H9 (cell line): Measurements from ENCODE around the gene MBD5. TPM values are rescaled to one million over a fixed set of nuclear protein-coding genes. Genes with fewer than 3 reads are reported as not detected.

Source experiments
- DNase-seq: peaks from one replicate; pipeline ENCODE4 v3.0.0-alpha.2; 2017
- H2AFZ ChIP-seq: one replicate; pipeline ENCODE4 v1.6.1; 2013; ENCODE audit warnings: mild to moderate bottlenecking, low read length, control low read depth, moderate library complexity
- H2AK5ac ChIP-seq: 2 replicates; pipeline ENCODE4 v1.6.1; 2013; ENCODE audit warnings: low read length, control low read depth, mixed read lengths; ENCODE audit not compliant: insufficient read length
- H2BK120ac ChIP-seq: one replicate; pipeline ENCODE4 v1.6.1; 2013; ENCODE audit warnings: low read depth, mild to moderate bottlenecking, low read length, control low read depth, inconsistent platforms; ENCODE audit not compliant: poor library complexity, severe bottlenecking
- H2BK12ac ChIP-seq: 2 replicates; pipeline ENCODE4 v1.6.1; 2013; ENCODE audit warnings: low read length, control low read depth, mixed read lengths, low read depth; ENCODE audit not compliant: insufficient read length
- H2BK15ac ChIP-seq: 2 replicates; pipeline ENCODE4 v1.6.1; 2013; ENCODE audit warnings: low read depth, low read length, control low read depth
- H2BK20ac ChIP-seq: one replicate; pipeline ENCODE4 v1.6.1; 2013; ENCODE audit warnings: low read depth, mild to moderate bottlenecking, low read length, control low read depth, inconsistent platforms; ENCODE audit not compliant: poor library complexity, severe bottlenecking
- H2BK5ac ChIP-seq: 2 replicates; pipeline ENCODE4 v1.6.1; 2013; ENCODE audit warnings: low read length, control low read depth, mixed read lengths; ENCODE audit not compliant: insufficient read length
- H3K14ac ChIP-seq: 2 replicates; pipeline ENCODE4 v1.6.1; 2013; ENCODE audit warnings: low read length, control low read depth; ENCODE audit not compliant: insufficient read depth
- H3K18ac ChIP-seq: 2 replicates; pipeline ENCODE4 v1.6.1; 2013; ENCODE audit warnings: low read depth, mild to moderate bottlenecking, mixed read lengths, low read length, control low read depth; ENCODE audit not compliant: insufficient read length
- H3K23ac ChIP-seq: 2 replicates; pipeline ENCODE4 v1.6.1; 2013; ENCODE audit warnings: low read length, control low read depth, mixed read lengths, low read depth; ENCODE audit not compliant: insufficient read length
- H3K23me2 ChIP-seq: 2 replicates; pipeline ENCODE4 v1.6.1; 2013; ENCODE audit warnings: low read depth, mild to moderate bottlenecking, mixed read lengths, low read length, control low read depth; ENCODE audit not compliant: insufficient read length, poor library complexity, severe bottlenecking
- H3K27ac ChIP-seq: 2 replicates; pipeline ENCODE4 v1.5.1; 2013; ENCODE audit warnings: low read length, control low read depth, mixed read lengths, low read depth; ENCODE audit not compliant: insufficient read length
- H3K27me3 ChIP-seq: 2 replicates; pipeline ENCODE4 v1.6.1; 2013; ENCODE audit warnings: low read length, control low read depth, inconsistent platforms; ENCODE audit not compliant: insufficient read depth
- H3K4ac ChIP-seq: 2 replicates; pipeline ENCODE4 v1.6.1; 2013; ENCODE audit warnings: low read depth, mild to moderate bottlenecking, control low read depth, inconsistent platforms, low read length, moderate library complexity
- H3K4me1 ChIP-seq: 2 replicates; pipeline ENCODE4 v1.6.1; 2013; ENCODE audit warnings: low read length, control low read depth, inconsistent platforms; ENCODE audit not compliant: insufficient read depth
- H3K4me2 ChIP-seq: 2 replicates; pipeline ENCODE4 v1.6.1; 2013; ENCODE audit warnings: low read length, control low read depth, mixed read lengths; ENCODE audit not compliant: insufficient read length, insufficient read depth
- H3K56ac ChIP-seq: 2 replicates; pipeline ENCODE4 v1.6.1; 2013; ENCODE audit warnings: low read depth, mild to moderate bottlenecking, mixed read lengths, low read length, control low read depth; ENCODE audit not compliant: insufficient read length
- H3K79me1 ChIP-seq: 2 replicates; pipeline ENCODE4 v1.6.1; 2013; ENCODE audit warnings: low read depth, mild to moderate bottlenecking, moderate library complexity, low read length, control low read depth, inconsistent platforms; ENCODE audit not compliant: insufficient read depth, poor library complexity, severe bottlenecking
- H3K79me2 ChIP-seq: 2 replicates; pipeline ENCODE4 v1.6.1; 2013; ENCODE audit warnings: low read length, control low read depth, inconsistent platforms; ENCODE audit not compliant: insufficient read depth
- H3K9ac ChIP-seq: 2 replicates; pipeline ENCODE4 v1.6.1; 2013; ENCODE audit warnings: low read length, control low read depth, mixed read lengths; ENCODE audit not compliant: insufficient read length; ENCODE audit errors: extremely low read depth
- H3K9me3 ChIP-seq: one replicate; pipeline ENCODE4 v1.6.1; 2013; ENCODE audit warnings: low read depth, low read length, inconsistent platforms; ENCODE audit not compliant: control insufficient read depth
- H3T11ph ChIP-seq: one replicate; pipeline ENCODE4 v1.6.1; 2013; ENCODE audit warnings: mild to moderate bottlenecking, low read length, control low read depth, inconsistent platforms
- H4K20me1 ChIP-seq: one replicate; pipeline ENCODE4 v1.6.1; 2013; ENCODE audit not compliant: control insufficient read depth, insufficient read length, insufficient read depth
- H4K5ac ChIP-seq: 2 replicates; pipeline ENCODE4 v1.6.1; 2013; ENCODE audit warnings: low read depth, mild to moderate bottlenecking, mixed read lengths, low read length, control low read depth; ENCODE audit not compliant: insufficient read length
- H4K8ac ChIP-seq: replicated peaks from 2 replicates; pipeline ENCODE4 v1.6.1; 2013; ENCODE audit warnings: low read length, control low read depth, mixed read lengths, low read depth; ENCODE audit not compliant: insufficient read length
- H4K91ac ChIP-seq: 2 replicates; pipeline ENCODE4 v1.6.1; 2013; ENCODE audit warnings: low read depth, mild to moderate bottlenecking, moderate library complexity, mixed read lengths, low read length, control low read depth; ENCODE audit not compliant: insufficient read length
- H3K27ac Mint-ChIP-seq, 3 experiments: 2 replicates in 2 of 3; 3 replicates in 1 of 3; pipeline ENCODE4 v1.8.0; 2020 to 2021; ENCODE audit warnings: mixed read lengths in 3 of 3, mild to moderate bottlenecking in 1 of 3, moderate library complexity in 1 of 3
- H3K27me3 Mint-ChIP-seq: 2 replicates; pipeline ENCODE4 v1.8.0; 2021; ENCODE audit warnings: low read depth, mild to moderate bottlenecking, moderate library complexity, mixed read lengths
- H3K36me3 Mint-ChIP-seq, 3 experiments: 2 replicates in 2 of 3; 3 replicates in 1 of 3; pipeline ENCODE4 v1.8.0; 2020 to 2021; ENCODE audit warnings: low read depth in 3 of 3, mixed read lengths in 3 of 3; ENCODE audit not compliant: insufficient read depth in 1 of 3
- H3K4me1 Mint-ChIP-seq, 2 experiments: 2 replicates each; pipeline ENCODE4 v1.8.0; 2020; ENCODE audit warnings: mixed read lengths in 2 of 2
- H3K4me3 Mint-ChIP-seq, 2 experiments: 2 replicates in 1 of 2; 3 replicates in 1 of 2; pipeline ENCODE4 v1.8.0; 2020 to 2021; ENCODE audit warnings: mild to moderate bottlenecking in 2 of 2, mixed read lengths in 2 of 2, moderate library complexity in 1 of 2
- H3K9me3 Mint-ChIP-seq, 2 experiments: 2 replicates in 1 of 2; 3 replicates in 1 of 2; pipeline ENCODE4 v1.8.0; 2020; ENCODE audit warnings: mild to moderate bottlenecking in 2 of 2, mixed read lengths in 2 of 2, moderate library complexity in 1 of 2
- WGBS: extraction: QIAGEN DNeasy Blood & Tissue Kit; methylation state at CpG from one replicate; pipeline ENCODE4 v1.1.7; 2013; ENCODE audit warnings: missing lambda C conversion rate, low lambda C conversion rate, mixed read lengths; ENCODE audit not compliant: insufficient read length; ENCODE audit errors: extremely low coverage; 5-methylcytosine and 5-hydroxymethylcytosine counted together
- total RNA-seq: library from RNA; stranded (reverse); gene quantifications from 2 replicates; pipeline ENCODE4 v1.2.1, GENCODE V29; 2021
- TF ChIP-seq, protein P1 (sequence below): fragments of 200-600 bp; sonication (generic); conservative IDR thresholded peaks from 3 replicates; pipeline ENCODE4 v1.8.0; 2021; ENCODE audit warnings: antibody characterized with exemption, mild to moderate bottlenecking

The MBD5 gene
- total RNA-seq, 1 experiment from 2014 or later: 23.1 TPM

DNA sequence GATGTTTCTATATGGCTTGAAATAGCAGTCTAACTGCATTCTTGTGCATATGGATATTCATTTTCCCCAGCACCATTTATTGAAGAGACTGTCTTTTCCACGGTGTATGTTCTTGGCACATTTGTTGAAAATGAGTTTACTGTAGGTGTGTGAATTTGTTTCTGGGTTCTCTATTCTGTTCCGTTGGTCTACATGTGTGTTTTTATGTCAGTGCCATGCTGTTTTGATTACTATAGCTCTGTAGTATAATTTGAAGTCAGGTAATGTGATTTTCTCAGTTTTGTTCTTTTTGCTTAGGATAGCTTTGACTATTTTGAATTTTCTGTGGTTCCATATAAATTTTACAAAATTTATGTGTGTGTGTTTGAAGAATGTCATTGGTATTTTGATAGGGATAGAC, 201.0 kb downstream of the MBD5 start:
- Histone ChIP-seq H2AFZ (no peak overlapping the region), H3K23ac (no peak overlapping the region), H3K4me2 (no peak overlapping the region), H4K20me1 (no peaks in the 10 kb centered on the region), H3K4me1 (no peaks in the 10 kb centered on the region), H3K27me3 (no peaks in the 10 kb centered on the region), H2BK120ac (no peak overlapping the region), H3K23me2 (no peaks in the 10 kb centered on the region), H2AK5ac (no peak overlapping the region), H2BK20ac (no peak overlapping the region), H3K9ac (no peak overlapping the region), H2BK15ac (no peak overlapping the region), H2BK5ac (no peak overlapping the region), H2BK12ac (no peak overlapping the region), H3K79me2 (no peaks in the 10 kb centered on the region), H3T11ph (no peak overlapping the region), H3K27ac (no peak overlapping the region), H3K79me1 (no peaks in the 10 kb centered on the region), H4K5ac (no peak overlapping the region), H3K56ac (no peak overlapping the region), H3K4ac (no peak overlapping the region), H4K8ac (no peak overlapping the region), H4K91ac (no peak overlapping the region), H3K18ac (no peak overlapping the region), H3K9me3 (no peaks in the 10 kb centered on the region), H3K14ac (no peak overlapping the region)
- Mint-ChIP-seq H3K27me3 (no peaks in the 10 kb centered on the region), H3K36me3 (peaks cover 13 to 35% (median 16%) of the 10 kb centered on the region in 3 experiments), H3K27ac (no peak overlapping the region), H3K4me3 (no peak overlapping the region), H3K9me3 (peaks cover 22 to 27% of the 10 kb centered on the region in 2 experiments), H3K4me1 (no peaks in the 10 kb centered on the region)
- TF ChIP-seq, protein P1, sequence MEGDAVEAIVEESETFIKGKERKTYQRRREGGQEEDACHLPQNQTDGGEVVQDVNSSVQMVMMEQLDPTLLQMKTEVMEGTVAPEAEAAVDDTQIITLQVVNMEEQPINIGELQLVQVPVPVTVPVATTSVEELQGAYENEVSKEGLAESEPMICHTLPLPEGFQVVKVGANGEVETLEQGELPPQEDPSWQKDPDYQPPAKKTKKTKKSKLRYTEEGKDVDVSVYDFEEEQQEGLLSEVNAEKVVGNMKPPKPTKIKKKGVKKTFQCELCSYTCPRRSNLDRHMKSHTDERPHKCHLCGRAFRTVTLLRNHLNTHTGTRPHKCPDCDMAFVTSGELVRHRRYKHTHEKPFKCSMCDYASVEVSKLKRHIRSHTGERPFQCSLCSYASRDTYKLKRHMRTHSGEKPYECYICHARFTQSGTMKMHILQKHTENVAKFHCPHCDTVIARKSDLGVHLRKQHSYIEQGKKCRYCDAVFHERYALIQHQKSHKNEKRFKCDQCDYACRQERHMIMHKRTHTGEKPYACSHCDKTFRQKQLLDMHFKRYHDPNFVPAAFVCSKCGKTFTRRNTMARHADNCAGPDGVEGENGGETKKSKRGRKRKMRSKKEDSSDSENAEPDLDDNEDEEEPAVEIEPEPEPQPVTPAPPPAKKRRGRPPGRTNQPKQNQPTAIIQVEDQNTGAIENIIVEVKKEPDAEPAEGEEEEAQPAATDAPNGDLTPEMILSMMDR: no peak
- no peak for DNase-seq
- no CpG with 5 or more reads among the region's 2 CpGs for WGBS
